KMS-11 (cell line): ENCODE data around the gene KRT31.

Source experiments
- H2AFZ ChIP-seq: fragments of 200-600 bp; sonication (generic); 2 replicates; pipeline ENCODE4 v1.6.1; 2016; ENCODE audit warnings: antibody characterized with exemption, mixed run types, low read depth
- H3K27ac ChIP-seq: fragments of 200-600 bp; sonication (generic); 2 replicates; pipeline ENCODE4 v1.6.1; 2016; ENCODE audit warnings: mild to moderate bottlenecking, mixed run types
- H3K27me3 ChIP-seq: fragments of 200-600 bp; sonication (generic); 2 replicates; pipeline ENCODE4 v1.6.1; 2017; ENCODE audit warnings: mild to moderate bottlenecking, low read depth, mixed run types, moderate library complexity; ENCODE audit not compliant: insufficient read depth
- H3K36me3 ChIP-seq: fragments of 200-600 bp; sonication (generic); 2 replicates; pipeline ENCODE4 v1.6.1; 2017; ENCODE audit warnings: mild to moderate bottlenecking, mixed run types; ENCODE audit not compliant: insufficient read depth
- H3K4me1 ChIP-seq: fragments of 200-600 bp; sonication (generic); 2 replicates; pipeline ENCODE4 v1.6.1; 2016; ENCODE audit warnings: mild to moderate bottlenecking, low read depth, mixed run types; ENCODE audit not compliant: poor library complexity, severe bottlenecking
- H3K4me2 ChIP-seq: fragments of 200-600 bp; sonication (generic); 2 replicates; pipeline ENCODE4 v1.7.0; 2016; ENCODE audit warnings: mild to moderate bottlenecking, mixed run types
- H3K4me3 ChIP-seq: fragments of 200-600 bp; sonication (generic); IDR thresholded peaks from 2 replicates; pipeline ENCODE4 v1.6.1; 2017; ENCODE audit warnings: low read depth, low read length, mixed read lengths; ENCODE audit not compliant: insufficient read depth
- H3K79me2 ChIP-seq: fragments of 200-600 bp; sonication (generic); 2 replicates; pipeline ENCODE4 v1.6.1; 2016; ENCODE audit warnings: low read depth, mixed run types; ENCODE audit not compliant: insufficient read depth
- H3K9ac ChIP-seq: fragments of 200-600 bp; sonication (generic); 2 replicates; pipeline ENCODE4 v1.6.1; 2016; ENCODE audit warnings: mild to moderate bottlenecking, mixed run types
- H4K20me1 ChIP-seq: fragments of 200-600 bp; sonication (generic); 2 replicates; pipeline ENCODE4 v1.6.1; 2016; ENCODE audit warnings: mild to moderate bottlenecking, mixed run types; ENCODE audit not compliant: insufficient read depth
- TF ChIP-seq, protein P1 (sequence below): fragments of 200-600 bp; sonication (generic); conservative IDR thresholded peaks from 2 replicates; pipeline ENCODE4 v1.6.1; 2017; ENCODE audit warnings: low read depth, mild to moderate bottlenecking, antibody characterized with exemption, low read length, moderate library complexity, mixed read lengths

KRT31 gene

DNA sequence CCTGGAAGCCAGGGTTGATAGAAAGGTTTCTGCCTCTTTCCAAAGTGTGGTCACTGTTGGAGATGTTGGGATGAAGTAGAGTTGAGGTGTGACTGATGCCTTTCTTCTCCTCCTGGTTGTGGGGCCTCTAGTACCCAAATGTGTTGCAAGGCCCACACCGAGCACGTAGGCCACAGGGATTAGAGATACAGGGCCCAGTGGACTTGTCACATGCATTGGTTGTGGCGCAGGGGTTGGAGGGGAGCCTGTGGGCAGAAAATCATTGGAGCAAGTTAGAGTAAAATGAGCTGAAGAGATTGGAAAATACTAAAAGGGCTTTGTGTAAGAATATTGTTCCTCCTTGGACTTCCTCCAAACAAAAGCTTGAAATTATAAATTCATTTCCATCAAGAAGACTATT, 51.4 kb downstream of the KRT31 start:
- Histone ChIP-seq H3K9ac (no peak overlapping the region), H3K79me2 (no peaks in the 10 kb centered on the region), H2AFZ (no peak overlapping the region), H3K4me2 (no peak overlapping the region), H3K36me3 (no peaks in the 10 kb centered on the region), H3K4me1 (peaks cover 13% of the 10 kb centered on the region), H3K27me3 (peaks cover 11% of the 10 kb centered on the region; the same call in 1 of the 2 replicates), H4K20me1 (no peaks in the 10 kb centered on the region), H3K4me3 (no peak overlapping the region), H3K27ac (no peak overlapping the region)
- TF ChIP-seq, protein P1, sequence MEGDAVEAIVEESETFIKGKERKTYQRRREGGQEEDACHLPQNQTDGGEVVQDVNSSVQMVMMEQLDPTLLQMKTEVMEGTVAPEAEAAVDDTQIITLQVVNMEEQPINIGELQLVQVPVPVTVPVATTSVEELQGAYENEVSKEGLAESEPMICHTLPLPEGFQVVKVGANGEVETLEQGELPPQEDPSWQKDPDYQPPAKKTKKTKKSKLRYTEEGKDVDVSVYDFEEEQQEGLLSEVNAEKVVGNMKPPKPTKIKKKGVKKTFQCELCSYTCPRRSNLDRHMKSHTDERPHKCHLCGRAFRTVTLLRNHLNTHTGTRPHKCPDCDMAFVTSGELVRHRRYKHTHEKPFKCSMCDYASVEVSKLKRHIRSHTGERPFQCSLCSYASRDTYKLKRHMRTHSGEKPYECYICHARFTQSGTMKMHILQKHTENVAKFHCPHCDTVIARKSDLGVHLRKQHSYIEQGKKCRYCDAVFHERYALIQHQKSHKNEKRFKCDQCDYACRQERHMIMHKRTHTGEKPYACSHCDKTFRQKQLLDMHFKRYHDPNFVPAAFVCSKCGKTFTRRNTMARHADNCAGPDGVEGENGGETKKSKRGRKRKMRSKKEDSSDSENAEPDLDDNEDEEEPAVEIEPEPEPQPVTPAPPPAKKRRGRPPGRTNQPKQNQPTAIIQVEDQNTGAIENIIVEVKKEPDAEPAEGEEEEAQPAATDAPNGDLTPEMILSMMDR, result no peak
